ENCODE data around the gene UTP3. TPM values are rescaled to one million over a fixed set of nuclear protein-coding genes. Genes with fewer than 3 reads are reported as not detected.

The UTP3 gene, protein sequence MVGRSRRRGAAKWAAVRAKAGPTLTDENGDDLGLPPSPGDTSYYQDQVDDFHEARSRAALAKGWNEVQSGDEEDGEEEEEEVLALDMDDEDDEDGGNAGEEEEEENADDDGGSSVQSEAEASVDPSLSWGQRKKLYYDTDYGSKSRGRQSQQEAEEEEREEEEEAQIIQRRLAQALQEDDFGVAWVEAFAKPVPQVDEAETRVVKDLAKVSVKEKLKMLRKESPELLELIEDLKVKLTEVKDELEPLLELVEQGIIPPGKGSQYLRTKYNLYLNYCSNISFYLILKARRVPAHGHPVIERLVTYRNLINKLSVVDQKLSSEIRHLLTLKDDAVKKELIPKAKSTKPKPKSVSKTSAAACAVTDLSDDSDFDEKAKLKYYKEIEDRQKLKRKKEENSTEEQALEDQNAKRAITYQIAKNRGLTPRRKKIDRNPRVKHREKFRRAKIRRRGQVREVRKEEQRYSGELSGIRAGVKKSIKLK
- total RNA-seq = 18.8 and 19.9 TPM in 2 replicates

DNA sequence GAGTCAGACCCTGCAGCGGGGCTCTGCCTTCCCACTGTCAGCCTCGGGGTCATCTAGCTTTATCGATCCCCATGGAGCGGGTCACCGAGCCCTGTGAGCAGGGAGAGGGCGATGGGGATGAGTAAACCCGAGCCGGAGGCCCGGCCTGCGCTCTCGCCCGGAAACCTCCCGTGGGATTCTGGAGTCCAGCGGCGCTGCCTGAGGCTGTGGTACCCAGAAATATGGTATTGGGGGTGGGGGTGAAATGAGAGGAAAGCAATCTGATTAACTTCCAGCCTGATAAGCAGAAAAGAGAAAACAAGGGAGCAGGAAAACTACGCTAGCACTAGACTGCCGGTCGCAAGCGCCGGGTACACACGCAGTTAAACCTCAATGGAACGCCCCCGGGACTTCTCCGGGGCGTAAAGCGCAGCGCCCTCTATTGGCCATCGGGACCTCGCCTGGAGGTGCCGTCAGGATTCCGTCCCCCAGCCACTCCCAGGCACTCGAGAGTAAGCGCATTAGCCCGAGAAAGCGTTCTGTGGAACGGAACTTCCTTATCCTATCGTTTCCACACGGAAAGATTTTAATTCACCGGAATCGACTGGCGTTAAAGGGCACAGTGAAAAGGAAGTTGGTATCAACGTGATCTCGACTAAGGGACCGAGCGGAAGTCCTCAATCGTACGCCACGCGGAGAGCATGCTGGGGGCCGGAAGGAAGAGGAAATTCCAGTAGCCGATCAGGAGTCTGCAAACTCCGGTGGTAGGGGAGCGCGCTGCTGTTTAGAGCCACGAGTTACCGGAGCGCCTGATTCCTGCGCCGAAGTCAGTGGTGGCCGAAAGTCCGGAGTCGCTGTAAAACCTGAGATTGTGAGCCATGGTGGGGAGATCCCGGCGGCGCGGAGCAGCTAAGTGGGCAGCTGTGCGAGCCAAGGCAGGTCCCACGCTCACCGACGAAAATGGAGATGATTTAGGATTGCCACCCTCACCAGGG is at the start of gene UTP3:
UTP3 (plus strand) TSS at position 712 of the 974 bp plus-strand sequence; CDS start at position 858, 146 bp downstream.

DNA sequence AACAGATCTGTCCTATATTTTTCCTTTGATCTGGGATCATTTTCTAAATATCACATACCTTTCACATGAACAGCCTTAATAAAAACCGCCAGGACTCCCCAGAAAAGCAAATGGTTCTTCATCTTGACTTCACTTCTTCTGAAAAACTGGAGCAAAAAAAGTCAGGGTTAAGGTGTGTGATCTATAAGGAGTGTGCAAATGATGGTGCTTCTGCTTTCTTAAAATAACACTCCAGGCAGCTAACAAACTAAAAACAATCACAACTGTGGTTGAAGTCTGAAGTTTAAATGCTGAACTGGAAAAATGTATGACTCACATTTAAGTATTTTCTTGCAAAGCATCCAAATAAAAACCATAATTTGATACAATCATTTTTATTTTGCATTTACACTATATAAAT is 22.0 kb upstream of the UTP3 start, which contains the start of gene JCHAIN:
JCHAIN (minus strand) TSS at position 140 of the 400 bp plus-strand sequence; CDS start at position 122, 18 bp downstream.

DNA sequence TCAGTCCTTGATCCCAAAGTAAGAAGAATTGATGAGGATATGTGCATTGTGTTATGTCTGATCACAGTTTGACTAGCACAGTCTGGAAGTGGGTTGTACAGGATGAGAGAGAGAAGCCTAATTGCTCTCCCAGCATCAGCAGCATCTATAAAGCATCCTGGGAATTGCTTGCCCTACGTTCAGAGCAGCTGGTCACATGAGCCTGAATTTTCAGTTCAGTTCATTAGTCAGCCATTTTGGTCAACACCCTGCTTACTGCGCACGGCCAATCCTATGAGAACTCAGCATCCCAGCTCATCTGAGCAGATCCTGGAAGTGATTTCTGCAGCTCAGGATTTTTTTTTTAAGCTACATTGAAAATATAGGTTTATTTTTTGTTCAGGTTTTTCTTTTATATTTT is 33.4 kb downstream of the UTP3 start, which contains the start of gene RUFY3:
RUFY3 (plus strand) TSS at position 218 of the 400 bp plus-strand sequence. CDS start 610 bp downstream, outside the sequence.

Other genes starting within 250 kb of the UTP3 start
- not detected in 2 replicates for gene MUC7, start 216.3 kb upstream of the UTP3 start, total RNA-seq
- gene AMTN, start 170.0 kb upstream of the UTP3 start, total RNA-seq = not detected in 2 replicates
- gene AMBN, start 96.3 kb upstream of the UTP3 start, total RNA-seq = not detected in 2 replicates
- gene ENAM, start 59.8 kb upstream of the UTP3 start, total RNA-seq = not detected in 2 replicates
- gene JCHAIN, start 22.0 kb upstream of the UTP3 start, total RNA-seq = not detected in 2 replicates
- 18.5 and 19.1 TPM in 2 replicates for gene RUFY3, start 33.4 kb downstream of the UTP3 start, total RNA-seq
- 66.6 and 69.0 TPM in 2 replicates for gene GRSF1, start 151.4 kb downstream of the UTP3 start, total RNA-seq
- gene MOB1B, start 213.8 kb downstream of the UTP3 start, total RNA-seq = 8.2 and 10.3 TPM in 2 replicates

Data from mammary microvascular endothelial cell (primary cell).